SIG-M5 (cell line): ENCODE measurements around the gene OPA3.
"Not testable (repeated sequence)": the region's sequence is repeated elsewhere in the genome, so short reads cannot be mapped to it uniquely, and the experiment has no call there.

Experiments
- DNase-seq: peaks from one replicate; lab custom pipeline; 2025; lab: John Stamatoyannopoulos, UW

OPA3 gene

DNA sequence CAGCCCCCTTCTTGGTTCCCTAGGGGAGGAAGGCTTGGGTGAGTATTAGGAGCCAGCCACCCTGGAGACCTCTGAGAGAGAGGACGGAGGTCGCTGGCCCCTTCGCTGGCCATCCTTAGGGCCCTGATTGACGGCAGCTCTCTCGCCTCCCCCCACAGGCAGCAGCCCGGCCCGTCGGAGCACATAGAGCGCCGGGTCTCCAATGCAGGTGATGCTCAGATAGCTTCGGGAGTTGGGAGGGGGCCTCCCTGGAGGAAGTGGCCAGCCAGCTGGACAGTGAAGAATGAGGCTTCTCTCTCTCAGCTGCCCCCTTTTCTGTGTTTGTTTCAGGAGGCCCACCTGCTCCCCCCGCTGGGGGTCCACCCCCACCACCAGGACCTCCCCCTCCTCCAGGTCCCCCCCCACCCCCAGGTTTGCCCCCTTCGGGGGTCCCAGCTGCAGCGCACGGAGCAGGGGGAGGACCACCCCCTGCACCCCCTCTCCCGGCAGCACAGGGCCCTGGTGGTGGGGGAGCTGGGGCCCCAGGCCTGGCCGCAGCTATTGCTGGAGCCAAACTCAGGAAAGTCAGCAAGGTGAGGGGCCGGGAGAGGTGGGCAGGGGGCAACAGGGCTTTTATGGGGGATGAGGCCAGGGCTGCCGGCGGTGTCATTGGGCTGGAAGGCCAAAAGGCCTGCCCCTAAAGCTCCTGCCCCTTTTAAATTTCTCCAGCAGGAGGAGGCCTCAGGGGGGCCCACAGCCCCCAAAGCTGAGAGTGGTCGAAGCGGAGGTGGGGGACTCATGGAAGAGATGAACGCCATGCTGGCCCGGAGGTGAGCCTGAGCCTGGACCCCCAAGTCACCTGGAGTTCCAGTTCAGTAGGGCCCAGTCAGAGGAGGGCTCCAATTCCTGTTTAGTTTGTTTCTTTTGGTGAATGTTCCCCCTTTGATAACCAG lies 62.3 kb downstream of the OPA3 start:
- DNase-seq: no peak

- no peak for DNase-seq
Measured at GRCh38 chr19:45518469-45518826, 66.2 kb downstream of the OPA3 start.

DNA sequence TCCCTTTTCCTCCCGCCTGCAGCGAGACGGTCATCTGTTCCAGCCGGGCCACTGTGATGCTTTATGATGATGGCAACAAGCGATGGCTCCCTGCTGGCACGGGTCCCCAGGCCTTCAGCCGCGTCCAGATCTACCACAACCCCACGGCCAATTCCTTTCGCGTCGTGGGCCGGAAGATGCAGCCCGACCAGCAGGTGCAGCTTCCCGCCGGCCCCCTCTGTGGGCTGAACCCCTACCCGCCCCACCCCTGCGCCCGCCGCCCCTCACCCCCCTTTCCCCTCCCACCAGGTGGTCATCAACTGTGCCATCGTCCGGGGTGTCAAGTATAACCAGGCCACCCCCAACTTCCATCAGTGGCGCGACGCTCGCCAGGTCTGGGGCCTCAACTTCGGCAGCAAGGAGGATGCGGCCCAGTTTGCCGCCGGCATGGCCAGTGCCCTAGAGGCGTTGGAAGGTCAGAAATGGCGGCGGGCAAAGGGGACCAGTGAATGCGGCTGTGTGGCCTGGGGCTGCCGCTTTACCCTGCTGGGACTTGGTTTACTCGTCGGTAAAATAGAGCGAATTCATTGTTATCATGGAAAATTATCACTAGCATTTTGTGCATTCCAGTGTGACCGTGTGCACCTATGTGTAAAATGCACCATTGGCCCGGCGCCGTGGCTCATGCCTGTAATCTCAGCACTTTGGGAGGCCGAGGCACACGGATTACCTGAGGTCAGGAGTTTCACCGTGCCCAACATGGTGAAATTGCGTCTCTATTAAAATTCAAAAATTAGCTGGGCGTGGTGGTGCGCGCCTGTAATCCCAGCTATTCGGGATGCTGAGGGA lies 66.7 kb downstream of the OPA3 start:
- DNase-seq: no peak

- DNase-seq: no peak
Measured at GRCh38 chr19:45517238-45517637, 67.4 kb downstream of the OPA3 start.

- no peak for DNase-seq
Measured at GRCh38 chr19:45515807-45516401, 68.7 kb downstream of the OPA3 start.

DNA sequence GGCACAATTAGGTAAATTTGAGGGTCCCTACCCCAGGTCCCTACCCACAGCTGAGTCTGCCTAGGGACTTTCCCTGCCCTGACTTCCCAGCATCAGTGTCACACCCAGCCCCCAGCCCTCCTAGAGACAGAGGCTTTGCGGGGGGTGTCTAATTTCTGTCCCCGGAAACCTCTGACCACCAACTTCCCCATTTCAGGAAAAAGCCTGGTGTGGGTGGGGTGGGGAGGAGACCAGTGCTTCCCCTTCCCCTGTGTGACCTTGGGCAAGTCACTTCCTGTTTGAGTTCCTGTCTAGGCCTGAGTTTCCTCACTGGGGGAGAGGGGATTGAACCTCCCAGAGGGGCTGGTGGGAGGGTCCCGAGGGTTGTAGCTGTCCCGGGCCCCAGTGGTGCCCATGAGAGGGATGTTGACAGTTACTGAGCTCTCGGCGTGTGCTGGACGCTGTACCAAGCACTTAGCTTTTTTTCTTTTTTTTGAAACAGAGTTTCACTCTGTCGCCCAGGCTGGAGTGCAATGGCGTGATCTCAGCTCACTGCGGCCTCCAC lies 69.4 kb downstream of the OPA3 start:
- DNase-seq: peak; percentile 41

- no peak for DNase-seq
Measured at GRCh38 chr19:45514376-45515051, 70.1 kb downstream of the OPA3 start.

- DNase-seq: no peak
Measured at GRCh38 chr19:45512881-45513483, 71.6 kb downstream of the OPA3 start.

- DNase-seq: no peak
Measured at GRCh38 chr19:45511074-45511473, 73.5 kb downstream of the OPA3 start.

DNA sequence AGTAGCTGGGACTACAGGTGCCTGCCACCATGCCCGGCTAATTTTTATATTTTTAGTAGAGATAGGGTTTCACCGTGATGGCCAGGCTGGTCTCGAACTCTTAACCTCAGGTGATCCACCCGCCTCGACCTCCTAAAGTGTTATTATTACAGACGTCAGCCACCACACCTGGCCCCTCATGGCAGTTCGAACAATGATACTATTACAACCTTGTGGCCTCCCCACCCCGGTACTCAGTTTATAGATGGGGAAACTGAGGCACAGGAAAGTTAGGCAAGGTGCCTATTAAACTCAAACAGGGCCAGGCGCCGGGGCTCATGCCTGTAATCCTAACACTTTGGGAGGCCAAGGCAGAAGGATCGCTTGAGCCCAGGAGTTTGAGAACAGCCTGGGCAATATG lies 74.2 kb downstream of the OPA3 start:
- DNase-seq: not testable (repeated sequence)

GRCh38 chr19:45509692-45510015 lies 74.9 kb downstream of the OPA3 start:
- DNase-seq: no peak

DNA sequence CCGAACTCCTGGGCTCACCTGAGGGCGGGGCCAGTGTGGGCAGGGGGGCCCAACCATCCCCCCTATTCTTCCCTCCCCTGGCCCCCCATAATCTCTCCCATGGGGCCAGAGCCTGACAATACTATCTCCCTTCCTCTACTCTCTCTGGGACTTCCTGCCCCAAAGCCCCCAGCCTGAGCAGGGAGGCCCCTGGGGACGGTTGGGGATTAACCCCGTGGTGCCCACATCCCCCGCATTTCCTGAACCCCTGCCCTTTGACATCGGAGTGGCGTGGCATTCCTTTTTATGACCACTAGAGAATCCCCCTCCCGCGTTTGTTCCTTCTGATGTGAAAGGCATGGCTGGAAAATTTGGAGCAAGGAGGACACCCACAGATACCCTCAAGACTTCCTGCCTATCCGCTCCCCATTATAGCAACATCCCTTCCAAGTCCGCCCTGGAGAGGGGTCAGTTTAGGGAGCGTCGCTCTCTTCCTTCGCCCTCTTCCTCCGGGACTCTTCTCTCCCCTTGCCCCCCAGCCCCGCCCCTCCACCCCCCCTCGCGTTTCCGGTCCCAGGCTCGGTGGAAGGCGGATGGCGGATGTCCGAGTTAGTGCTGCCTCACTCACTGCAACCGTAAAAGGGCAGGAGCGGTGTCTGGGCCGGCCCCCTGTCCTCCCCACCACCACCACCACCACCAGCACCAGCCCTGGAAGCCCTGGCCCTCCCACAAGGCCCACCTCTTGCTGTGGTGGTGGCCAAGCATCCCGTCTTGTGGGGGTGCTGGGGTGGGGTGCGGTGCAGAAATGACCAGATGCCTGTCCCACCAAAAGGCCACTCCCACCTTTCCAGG lies 75.5 kb downstream of the OPA3 start:
- no peak for DNase-seq

GRCh38 chr19:45508417-45508860 lies 76.2 kb downstream of the OPA3 start:
- no peak for DNase-seq

GRCh38 chr19:45507872-45508416 lies 76.7 kb downstream of the OPA3 start:
- no peak for DNase-seq

DNA sequence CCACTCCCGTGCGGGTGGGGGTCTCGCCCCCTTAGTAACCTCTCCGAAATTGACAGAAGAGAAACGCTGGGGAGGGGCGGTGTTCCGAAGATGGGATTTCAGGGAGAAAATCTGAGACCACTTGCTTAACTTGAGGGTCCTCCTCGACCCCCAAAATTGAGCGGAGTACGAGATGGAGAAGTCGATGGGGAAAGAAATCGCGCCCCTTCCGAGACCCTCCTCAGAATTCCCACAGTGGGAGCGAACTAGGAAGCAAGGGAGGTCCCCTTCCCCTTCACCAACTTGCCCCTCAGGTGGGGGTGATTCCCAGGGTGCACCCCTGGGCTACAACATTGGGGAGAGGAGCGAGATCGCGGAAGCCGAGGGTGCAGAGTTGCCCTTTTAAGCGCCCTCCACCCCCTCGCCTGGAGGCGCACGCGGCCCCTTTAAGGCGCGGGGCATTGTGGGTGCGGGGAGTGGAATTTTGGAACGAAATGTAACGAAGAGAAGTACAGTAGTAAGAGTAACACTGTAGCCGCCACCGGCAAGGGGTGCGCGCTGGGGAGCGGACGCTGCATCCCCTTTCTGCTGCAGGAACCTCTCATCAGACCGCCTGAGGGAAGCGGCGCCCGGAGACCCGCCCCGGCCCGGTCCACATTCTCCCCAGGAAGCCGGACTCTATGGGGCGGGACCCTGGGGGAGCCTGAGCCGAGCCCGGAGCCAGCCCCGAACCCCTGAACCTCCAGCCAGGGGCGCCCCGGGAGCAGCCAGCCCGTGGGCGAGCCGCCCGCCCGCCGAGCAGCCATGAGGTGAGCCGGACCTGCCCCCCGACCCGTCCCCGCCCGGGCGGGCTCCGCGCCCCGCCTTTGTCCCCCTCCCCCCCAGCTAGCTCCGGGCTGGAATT lies 77.4 kb downstream of the OPA3 start, which contains the start of gene VASP:
Gene VASP (plus strand): TSS at position 491 of the 883 bp plus-strand sequence. CDS start 293 bp downstream, at position 784.
- peak; percentile 52 for DNase-seq

GRCh38 chr19:45506246-45506988 lies 78.2 kb downstream of the OPA3 start:
- no peak for DNase-seq

DNA sequence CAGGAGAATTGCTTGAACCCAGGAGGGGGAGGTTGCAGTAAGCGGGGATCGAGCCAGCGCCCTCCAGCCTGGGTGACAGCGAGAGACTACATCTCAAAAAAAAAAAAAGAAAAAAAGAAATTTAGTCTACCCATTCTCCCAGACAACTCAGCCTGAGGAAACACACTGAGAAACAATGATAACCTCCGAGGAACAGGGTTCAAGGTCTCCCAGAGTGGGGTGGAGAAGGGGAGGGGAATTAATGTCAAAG lies 78.7 kb downstream of the OPA3 start:
- no peak for DNase-seq

- DNase-seq: no peak
Measured at GRCh38 chr19:45505151-45505995, 79.2 kb downstream of the OPA3 start.
